Endothelial cell of hepatic sinusoid (primary cell): Measurements from ENCODE around the gene CASZ1.

ENCODE experiments used
- in situ Hi-C: cut with HindIII; loops from 2 replicates; pipeline ENCODE4 v1.10.0; 2017; ENCODE audit warnings: low sequenced_read_pairs

The CASZ1 gene, protein sequence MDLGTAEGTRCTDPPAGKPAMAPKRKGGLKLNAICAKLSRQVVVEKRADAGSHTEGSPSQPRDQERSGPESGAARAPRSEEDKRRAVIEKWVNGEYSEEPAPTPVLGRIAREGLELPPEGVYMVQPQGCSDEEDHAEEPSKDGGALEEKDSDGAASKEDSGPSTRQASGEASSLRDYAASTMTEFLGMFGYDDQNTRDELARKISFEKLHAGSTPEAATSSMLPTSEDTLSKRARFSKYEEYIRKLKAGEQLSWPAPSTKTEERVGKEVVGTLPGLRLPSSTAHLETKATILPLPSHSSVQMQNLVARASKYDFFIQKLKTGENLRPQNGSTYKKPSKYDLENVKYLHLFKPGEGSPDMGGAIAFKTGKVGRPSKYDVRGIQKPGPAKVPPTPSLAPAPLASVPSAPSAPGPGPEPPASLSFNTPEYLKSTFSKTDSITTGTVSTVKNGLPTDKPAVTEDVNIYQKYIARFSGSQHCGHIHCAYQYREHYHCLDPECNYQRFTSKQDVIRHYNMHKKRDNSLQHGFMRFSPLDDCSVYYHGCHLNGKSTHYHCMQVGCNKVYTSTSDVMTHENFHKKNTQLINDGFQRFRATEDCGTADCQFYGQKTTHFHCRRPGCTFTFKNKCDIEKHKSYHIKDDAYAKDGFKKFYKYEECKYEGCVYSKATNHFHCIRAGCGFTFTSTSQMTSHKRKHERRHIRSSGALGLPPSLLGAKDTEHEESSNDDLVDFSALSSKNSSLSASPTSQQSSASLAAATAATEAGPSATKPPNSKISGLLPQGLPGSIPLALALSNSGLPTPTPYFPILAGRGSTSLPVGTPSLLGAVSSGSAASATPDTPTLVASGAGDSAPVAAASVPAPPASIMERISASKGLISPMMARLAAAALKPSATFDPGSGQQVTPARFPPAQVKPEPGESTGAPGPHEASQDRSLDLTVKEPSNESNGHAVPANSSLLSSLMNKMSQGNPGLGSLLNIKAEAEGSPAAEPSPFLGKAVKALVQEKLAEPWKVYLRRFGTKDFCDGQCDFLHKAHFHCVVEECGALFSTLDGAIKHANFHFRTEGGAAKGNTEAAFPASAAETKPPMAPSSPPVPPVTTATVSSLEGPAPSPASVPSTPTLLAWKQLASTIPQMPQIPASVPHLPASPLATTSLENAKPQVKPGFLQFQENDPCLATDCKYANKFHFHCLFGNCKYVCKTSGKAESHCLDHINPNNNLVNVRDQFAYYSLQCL (N-terminal part only)

DNA sequence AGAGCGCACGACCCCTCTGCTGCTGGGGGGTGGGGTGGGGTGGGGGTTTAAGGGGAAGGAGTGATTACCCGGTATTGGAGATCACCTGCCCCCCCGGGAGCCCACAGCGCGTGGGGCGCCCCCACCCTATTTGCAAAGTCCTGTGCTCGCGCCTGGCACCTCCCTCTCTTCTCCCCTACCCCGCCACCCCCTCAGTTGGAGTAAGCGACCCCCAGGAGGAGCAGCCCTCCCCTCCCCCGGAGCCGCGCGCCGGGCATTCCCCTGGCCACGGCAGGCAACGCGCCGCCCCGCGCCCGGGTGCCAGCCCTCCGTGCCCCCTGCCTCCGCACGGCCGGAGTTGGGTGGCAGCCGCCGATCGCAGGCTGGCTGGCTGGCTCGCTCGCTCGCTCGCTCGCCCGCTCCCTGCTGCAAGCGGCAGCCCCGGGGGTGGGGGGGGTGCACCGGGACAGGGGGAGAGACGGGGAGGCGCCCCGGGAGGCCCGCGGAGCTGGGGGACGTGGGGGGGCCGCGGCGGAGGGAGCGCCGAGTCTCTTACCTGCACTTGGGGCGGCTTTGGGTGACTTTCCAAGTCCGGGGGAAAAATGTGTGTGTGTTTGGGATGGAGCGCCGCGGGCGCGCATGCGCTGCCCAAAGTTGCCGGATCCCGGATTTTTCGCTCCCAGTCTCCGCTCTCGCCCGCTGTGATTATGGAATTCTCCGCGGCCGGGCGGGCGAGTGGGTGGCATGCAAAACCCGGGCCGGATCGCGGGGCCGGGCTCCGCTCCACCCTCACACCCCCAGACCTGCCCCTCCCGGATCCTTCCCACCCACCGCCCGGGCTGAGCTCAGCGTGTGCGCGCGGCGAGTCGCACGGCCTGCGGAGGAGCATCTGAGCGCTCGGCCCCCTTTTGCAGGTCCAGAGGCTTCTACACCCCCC is at the start of gene CASZ1:
Gene CASZ1 (minus strand): TSS at position 618 of the 916 bp plus-strand sequence. CDS start 102,757 bp downstream, outside the sequence.
- in situ Hi-C loops, result no loop called here

DNA sequence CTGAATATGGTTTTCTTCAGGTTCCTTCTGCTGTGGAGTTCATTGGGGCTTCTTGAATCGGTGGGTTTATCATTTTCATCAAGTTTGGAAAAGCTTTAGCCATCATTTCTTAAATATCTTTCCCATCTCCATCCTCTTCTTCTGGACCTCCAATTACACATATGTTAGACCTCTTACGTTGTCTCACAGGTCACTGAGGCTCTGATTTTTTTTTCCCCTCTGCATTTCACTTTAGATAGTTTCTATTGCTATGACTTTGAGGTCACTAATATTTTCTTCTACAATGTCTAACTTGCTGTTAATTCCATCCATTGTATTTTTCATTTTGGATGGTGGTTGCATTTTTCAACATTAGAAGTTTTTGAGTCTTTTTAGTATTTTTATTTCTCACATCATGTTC is 47.3 kb upstream of the CASZ1 start:
- in situ Hi-C loops, result no loop called here

DNA sequence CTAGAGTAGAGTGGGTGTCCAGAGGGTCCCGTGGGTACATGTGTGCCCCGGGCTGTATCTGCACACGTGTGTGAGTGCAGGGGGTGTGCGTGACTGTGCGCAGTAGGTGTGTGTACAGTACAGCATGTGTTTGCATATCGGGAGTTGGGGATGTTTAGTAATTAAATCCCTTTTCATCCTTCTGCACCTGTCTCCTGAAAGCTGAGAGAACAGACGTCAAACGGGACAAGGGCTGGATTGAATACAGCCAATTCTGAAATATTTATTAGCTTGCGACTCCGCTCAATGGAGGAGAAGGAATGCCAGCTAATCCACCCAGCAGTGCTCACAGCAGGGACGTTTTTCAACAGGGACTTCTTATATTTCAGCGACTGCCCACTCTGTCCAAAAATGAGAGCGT is 44.7 kb upstream of the CASZ1 start:
- in situ Hi-C loops, result no loop called here

DNA sequence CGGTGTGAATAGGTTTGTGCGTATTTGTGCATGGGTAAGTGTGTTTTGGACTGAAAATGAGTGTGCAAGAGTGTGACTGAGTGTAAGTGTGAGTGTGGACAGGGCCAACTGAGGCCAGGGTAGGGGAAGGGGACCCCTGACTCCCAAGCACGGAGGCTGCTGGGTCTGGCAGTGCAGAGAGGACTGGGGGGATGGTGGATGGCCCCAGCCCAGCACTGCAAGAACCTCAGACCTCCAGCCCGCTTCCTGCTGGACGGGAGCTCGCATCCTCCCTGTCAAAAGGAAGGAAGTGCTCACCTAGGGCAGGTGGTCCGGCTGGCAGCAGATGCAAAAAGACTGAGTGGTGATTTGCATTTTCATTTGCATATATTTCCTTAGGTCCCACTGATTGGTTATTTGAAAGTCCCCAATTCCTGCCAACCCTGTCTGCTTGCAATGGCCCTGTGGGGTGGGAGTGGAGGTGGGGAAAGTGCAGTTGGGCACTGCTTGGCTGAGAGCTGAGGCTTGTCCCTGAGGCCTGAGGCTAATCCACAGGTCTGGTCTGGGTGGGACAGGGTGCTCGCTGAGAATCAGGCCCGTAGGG is 42.8 kb upstream of the CASZ1 start:
- in situ Hi-C loops, result no loop called here

DNA sequence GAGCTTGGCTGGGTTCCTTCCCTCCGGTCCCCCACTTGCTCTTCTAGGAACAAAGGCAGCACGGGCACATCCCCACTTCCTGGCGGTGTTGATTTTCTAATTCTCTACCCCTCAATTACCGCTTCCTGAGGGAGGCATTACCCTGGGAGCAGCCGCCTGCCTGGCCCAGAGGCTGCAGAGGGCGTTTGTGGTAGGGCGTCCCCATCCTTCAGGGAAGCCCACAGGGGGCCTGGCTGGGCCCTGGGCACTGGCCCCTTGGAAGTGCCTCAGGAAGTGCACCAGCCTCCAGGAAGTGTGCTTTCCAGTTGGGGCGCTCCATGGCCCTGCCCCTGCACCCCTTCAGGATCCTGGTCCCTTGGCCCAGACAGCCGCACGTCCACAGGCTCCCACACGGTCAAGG is 42.1 kb upstream of the CASZ1 start:
- in situ Hi-C loops, result no loop called here

DNA sequence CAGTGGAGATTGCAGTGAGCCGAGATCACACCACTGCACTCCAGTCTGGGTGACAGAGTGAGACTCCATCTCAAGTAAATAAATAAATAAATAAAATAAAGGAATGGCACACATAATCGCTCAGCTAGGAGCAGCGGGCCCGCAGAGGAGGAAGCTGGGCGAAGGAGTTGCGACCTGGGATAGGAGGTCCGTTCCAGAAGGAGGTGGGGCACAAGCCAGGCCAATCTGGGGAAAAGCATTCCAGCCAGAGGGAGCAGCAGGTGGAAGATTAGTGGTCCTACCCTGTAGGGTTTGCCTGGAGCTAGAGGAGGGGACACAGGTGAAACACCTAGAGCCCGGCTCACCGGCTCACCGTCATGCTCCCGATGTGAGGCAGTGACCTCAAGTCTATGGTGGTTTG is 40.3 kb upstream of the CASZ1 start:
- in situ Hi-C loops, result no loop called here

DNA sequence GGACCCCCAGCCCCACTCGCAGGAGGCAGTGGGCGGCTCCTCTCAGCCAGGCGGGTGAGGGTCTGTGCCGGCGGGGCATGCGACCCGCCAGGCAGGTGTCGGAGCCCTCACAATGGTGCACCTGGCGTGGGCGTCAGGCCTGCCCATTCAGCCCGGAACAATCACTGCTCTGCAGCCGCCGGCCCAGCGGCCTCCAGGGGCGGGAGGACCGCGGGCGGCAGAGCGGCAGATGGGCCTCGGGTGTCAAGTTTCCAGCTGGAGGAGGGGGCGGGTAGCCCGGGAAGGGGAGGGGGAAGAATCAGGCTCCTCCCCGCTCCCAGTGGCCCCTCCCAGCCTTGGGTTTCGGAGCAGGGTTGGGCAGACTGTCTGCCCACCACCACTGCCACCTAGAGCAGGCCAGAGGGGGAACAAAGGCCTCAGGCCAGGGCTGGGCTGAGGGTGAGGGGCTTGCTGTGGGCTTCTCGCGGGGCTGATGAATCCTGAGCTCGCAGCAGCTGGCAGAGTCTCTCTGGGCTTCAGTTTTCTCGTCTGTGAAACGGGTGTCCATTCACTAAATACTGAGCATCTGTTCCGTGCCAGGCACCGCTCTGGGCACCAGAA is 39.5 kb upstream of the CASZ1 start:
- in situ Hi-C loops, result no loop called here

DNA sequence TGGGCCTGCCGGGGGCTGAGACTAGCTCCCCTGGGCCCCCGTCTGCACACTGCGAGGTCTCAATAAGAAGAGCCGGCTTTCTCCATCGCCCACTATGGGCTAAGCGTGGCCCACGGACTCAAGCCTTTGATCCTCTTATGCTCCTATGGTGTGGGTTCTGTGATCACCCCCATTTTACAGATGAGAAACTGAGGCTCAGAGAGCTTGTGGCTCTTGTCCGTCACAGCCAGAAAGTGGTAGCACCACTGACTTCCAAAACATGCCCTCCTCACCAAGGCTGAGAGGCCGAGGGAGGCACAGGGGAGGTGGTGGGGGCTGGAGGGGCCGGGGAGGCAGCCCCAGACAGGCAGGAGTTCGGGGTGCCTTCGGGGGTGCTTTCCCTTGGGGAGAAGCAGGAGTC is 39.0 kb upstream of the CASZ1 start:
- in situ Hi-C loops, result no loop called here

DNA sequence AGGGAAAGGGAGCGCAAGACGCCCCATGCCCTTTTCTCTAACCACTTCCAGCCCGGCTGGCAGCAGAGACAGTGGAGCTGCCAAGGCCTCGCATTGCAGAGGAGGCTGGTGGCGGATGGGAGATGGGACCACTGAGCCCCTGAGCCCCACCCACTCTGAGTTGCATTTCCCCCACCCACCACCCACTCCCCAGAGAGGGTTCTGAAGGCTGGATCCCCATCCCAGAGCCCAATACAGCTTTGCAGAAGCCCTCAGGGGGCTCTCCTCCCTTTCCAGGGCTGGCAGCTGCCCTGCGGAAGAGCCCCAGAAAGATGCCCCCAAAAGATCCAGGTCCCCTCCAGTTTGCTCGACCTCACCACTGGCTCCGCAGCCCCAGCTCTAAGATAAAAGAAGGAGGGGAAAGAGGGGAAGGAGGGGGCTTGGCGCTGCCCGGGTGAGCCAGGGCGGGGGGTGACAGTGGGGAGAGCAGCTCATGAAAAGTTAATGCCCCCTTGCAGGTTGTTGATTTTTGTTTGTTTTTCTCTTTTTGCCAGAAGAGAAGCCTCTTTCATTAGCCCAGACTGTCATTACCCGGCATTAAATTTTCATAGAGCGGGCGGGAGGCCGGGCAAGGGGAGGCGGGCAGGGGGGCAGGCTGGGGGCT is 38.4 kb upstream of the CASZ1 start:
- in situ Hi-C loops, result no loop called here

DNA sequence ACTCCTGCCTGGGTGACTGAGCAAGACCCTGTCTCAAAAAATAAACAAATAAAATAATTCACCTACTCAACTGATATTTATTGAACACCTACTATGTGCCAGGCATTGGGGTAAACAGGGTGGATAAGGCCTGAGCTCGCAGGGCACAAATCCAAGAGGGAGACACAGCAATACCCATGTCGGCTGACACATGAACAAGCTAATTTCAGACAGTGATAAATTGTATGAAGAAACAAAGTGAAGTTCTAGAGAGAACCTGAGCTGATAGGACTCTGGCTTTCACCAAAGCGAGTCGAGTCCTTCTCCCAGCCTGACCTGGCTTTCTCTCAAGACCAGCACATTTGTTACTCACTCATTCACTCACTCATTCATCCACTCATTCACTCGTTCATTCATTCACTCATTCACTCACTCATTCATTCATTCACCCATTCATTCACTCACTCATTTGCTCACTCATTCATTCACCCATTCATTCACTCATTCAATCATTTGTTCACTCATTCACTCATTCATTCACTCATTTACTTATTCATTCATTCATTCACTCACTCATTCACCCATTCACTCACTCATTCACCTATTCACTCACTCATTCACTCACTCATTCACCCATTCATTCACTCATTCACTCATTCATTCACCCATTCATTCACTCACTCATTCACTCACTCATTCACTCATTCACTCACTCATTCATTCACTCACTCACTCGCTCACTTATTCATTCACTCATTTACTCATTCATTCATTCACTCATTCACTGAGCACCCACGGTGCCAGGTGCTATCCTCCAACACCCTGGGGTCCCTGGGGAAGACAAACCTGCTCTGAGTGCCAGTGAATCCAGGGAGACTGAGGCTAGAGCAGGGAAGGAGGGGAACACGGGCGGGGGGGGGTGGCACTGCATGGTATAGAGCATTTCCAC is 37.4 kb upstream of the CASZ1 start:
- in situ Hi-C loops, result no loop called here

DNA sequence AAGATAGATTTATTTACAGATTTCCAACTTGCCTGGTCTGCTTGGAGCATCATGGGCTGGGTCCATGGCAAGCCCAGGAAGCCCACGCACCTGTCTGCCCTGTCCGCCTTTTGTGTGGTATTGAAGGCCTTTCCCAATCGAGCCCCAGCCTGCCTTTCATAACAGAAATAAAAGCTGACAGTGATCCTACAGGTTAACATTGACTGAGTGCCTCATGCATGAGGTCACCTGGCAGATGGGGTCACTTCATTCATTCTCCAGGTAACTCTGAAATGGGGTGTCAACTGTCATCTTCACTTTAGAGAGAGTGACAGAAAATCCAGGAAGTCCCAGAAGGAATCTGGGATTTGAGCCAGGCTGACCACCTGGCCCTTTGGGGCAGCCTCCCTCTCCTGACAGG is 36.3 kb upstream of the CASZ1 start:
- in situ Hi-C loops, result no loop called here

DNA sequence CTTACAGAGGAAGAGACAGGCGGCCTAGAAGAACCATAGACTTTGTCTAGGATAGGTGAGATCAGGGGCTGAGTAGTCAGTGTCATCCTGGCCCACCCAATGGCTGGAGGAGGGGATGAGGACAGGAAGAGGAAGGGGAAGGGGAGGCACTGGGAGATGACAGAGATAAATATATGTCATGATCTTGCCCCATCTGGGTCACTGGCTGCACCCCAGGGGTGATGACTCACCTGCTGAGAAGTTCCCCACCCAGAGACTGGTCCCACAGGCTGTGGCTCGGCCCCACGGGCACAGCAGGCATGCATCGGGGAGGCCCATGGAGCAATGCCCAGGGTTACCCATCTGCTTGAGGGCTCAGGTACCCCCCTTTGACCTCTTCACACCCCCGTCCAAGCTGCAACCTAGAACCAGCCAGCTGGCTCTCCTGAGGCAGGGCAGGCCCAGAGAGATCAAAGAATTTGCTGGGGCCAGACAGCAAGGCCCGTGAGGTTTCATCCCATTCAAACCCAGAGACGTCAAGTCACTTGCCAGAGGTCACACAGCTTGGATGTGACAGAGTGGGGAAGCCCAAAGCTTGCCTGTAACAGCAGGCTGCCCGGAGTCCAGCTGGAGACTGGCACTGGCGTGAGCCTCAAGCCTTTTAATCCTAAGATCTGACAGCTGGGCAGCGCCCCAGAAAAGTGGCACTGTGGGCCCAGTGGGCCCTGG is 34.7 kb upstream of the CASZ1 start:
- in situ Hi-C loops, result no loop called here

DNA sequence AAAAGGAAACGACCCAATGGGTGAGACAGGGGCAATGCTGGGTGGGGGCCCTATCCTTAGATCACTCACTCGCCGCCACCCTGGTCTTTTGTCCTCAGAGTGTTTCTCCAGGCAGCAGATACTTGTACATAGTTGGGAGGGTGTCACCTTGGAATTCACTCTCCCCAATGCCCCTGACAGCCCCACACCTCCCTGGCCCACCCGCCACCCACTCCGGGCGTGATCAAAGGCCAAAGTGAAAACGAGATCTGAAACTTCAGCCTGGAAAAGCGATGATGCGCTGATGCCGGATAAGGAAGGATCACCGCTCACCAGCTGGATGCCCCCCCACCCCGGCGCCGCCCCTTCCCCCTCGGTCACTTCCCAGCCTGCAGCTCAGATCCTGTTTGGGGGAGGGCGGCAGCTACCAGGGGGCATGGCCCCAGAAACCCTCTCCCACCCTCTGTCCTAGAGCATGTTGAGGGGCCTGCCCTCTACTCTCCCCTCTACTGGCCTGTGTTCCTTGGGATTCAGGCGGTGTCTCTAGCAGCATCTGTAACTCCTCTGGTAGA is 33.6 kb upstream of the CASZ1 start:
- in situ Hi-C loops, result loop anchor here (5.0 kb wide), 2 partner anchors 63 to 77 kb away; no protein-coding TSS in a partner anchor

DNA sequence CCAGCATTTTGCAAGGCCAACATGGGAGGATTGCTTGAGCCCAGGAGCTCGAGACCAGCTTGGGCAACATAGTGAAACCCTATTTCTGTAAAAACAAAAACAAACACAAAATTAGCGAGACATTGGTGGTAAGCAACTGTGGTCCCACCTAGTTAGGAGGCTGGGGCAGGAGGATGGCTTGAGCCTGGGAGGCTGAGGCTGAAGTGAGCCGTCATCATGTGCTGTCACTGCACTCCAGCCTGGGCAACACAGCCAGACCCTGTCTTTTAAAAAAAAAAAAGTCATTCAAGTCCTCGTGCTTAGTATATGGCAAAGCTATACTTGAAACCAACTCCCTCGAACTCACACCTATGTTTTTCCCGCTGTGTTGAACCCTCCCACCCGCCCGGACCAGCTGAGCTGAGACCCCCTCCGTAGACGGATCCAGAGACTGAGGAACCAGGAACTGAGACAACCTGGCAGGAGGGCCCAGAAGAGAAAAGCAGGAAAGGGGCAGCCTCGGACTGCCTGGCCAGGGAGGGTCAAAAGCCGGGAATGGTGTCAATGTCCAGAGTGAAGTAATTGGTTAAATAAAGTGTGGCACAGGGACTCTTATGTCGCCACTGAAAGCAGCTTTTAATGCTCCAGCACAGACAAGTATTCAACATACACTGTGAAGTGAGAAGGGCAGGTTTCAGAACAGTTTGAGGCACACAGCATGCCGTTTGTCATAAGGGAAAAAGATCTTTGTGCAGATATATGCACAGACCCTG is 32.8 kb upstream of the CASZ1 start:
- in situ Hi-C loops, result loop anchor here (5.0 kb wide), 2 partner anchors 62 to 78 kb away; no protein-coding TSS in a partner anchor

DNA sequence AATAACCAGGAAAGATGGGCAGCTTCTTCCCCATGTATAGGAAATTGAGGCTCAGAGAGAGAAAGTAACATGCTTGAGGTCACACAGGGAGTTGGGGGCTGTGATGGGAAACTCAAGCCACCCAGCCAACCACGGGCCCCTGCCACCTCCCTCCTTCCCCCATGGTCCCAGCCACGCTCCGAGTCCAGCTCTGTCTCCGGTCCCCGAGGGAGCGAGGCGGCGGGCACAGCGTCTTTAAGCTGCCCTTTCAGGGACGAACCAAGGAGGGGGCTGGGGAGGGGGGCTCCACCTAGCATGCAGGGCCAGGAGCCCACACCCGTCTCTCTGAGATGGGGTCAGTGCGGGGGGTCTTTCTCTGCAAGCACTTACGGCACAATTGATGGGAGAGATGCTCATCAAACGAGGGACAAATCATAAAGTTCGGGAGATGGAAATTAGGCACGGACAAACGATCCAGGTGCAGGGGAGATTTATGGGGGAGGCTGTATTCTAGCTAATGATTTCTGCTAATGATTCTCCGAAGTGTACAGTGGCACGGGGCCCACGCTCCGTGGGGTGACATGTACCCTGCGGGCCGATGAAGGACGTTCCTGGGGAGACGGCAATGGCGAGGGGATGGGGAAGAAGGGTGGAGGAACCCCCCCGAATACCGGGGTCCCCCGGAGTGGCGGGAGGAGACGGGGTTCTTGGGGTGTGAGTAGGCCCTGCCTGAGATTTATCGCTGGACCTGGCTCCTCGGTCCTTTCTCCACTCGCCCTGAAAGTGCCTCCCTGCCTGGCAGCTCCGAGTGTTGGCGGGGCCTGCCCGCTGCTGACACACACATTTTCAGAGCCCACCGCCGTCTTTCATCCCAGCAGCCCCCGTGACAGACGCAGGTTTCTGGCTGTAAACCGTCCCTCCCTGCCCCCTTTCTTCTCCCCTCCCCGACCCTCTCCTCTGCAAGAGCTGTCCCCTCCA is 31.2 kb upstream of the CASZ1 start:
- in situ Hi-C loops, result loop anchor here (5.0 kb wide), 2 partner anchors 60 to 80 kb away; no protein-coding TSS in a partner anchor
